Activated CD4-positive, alpha-beta memory T cell treated with anti-CD3 and anti-CD28 coated beads, Interleukin-2, amount 10 ng/mL, durations not matched to agents 7 days and 5 days (primary cell): ENCODE results near the gene MPV17L2. TPM values are rescaled to one million over a fixed set of nuclear protein-coding genes. Genes with fewer than 3 reads are reported as not detected.
"Not testable (repeated sequence)": the region's sequence is repeated elsewhere in the genome, so short reads cannot be mapped to it uniquely, and the experiment has no call there.

ENCODE experiments used
- CTCF ChIA-PET: fragments of 350-600 bp; sonication (Branson Sonifier 250); formaldehyde crosslinking; loops from one replicate; lab custom pipeline; 2021; ENCODE audit warnings: antibody characterized with exemption, inconsistent platforms; lab: Charles Lee
- POLR2A ChIA-PET: fragments of 350-600 bp; sonication (Branson Sonifier 250); formaldehyde crosslinking; loops from one replicate; lab custom pipeline; 2021; ENCODE audit warnings: antibody characterized with exemption; lab: Charles Lee
- DNase-seq: peaks from one replicate; pipeline ENCODE4 v3.0.0-alpha.2; 2020
- H3K27ac Mint-ChIP-seq: one replicate; pipeline ENCODE4 v1.8.0; 2021; ENCODE audit warnings: mild to moderate bottlenecking, mixed read lengths
- H3K27me3 Mint-ChIP-seq: one replicate; pipeline ENCODE4 v1.8.0; 2021; ENCODE audit warnings: mixed read lengths
- H3K36me3 Mint-ChIP-seq: one replicate; pipeline ENCODE4 v1.8.0; 2021; ENCODE audit warnings: low read depth, mixed read lengths
- H3K4me1 Mint-ChIP-seq: one replicate; pipeline ENCODE4 v1.8.0; 2021; ENCODE audit warnings: mixed read lengths
- H3K4me3 Mint-ChIP-seq: one replicate; pipeline ENCODE4 v1.8.0; 2021; ENCODE audit warnings: mild to moderate bottlenecking, mixed read lengths
- H3K9me3 Mint-ChIP-seq: one replicate; pipeline ENCODE4 v1.8.0; 2021; ENCODE audit warnings: mixed read lengths
- total RNA-seq, 2 experiments: library from RNA; stranded (reverse); gene quantifications; one replicate each; pipeline ENCODE4 v1.2.3, GENCODE V29; 2021

MPV17L2 gene
- total RNA-seq, 2 experiments from 2014 or later = 6.2 to 6.3 TPM

- H3K36me3 Mint-ChIP-seq, H3K4me1 Mint-ChIP-seq, H3K9me3 Mint-ChIP-seq, H3K4me3 Mint-ChIP-seq, DNase-seq, H3K27ac Mint-ChIP-seq, POLR2A ChIA-PET: not testable (repeated sequence)
- H3K27me3 Mint-ChIP-seq = peaks cover 12% of the 10 kb centered on the region
- CTCF ChIA-PET = interaction anchor here (1.6 to 1.8 kb wide), 2 partner anchors 42 to 70 kb away, joined by 4 to 12 read pairs; no protein-coding TSS in a partner anchor
Observed at GRCh38 chr19:18209912-18210311, 16.9 kb downstream of the MPV17L2 start.

GRCh38 chr19:18211683-18212082, 18.7 kb downstream of the MPV17L2 start:
- CTCF ChIA-PET = no interaction called here
- H3K27ac Mint-ChIP-seq = no peak overlapping the region
- H3K36me3 Mint-ChIP-seq = no peaks in the 10 kb centered on the region
- POLR2A ChIA-PET = no interaction called here
- peaks cover 5% of the 10 kb centered on the region for H3K4me1 Mint-ChIP-seq
- peaks cover 12% of the 10 kb centered on the region for H3K27me3 Mint-ChIP-seq
- no peak overlapping the region for H3K4me3 Mint-ChIP-seq
- DNase-seq = no peak
- no peaks in the 10 kb centered on the region for H3K9me3 Mint-ChIP-seq

- CTCF ChIA-PET = interaction anchor here (1.0 to 2.3 kb wide), 2 partner anchors 14 to 37 kb away, joined by 3 to 5 read pairs; no protein-coding TSS in a partner anchor
- H3K4me1 Mint-ChIP-seq = peaks cover 7% of the 10 kb centered on the region
- H3K4me3 Mint-ChIP-seq = no peak overlapping the region
- no peak overlapping the region for H3K27ac Mint-ChIP-seq
- no peak for DNase-seq
- H3K27me3 Mint-ChIP-seq = peaks cover 13% of the 10 kb centered on the region
- no peaks in the 10 kb centered on the region for H3K9me3 Mint-ChIP-seq
- POLR2A ChIA-PET = no interaction called here
- H3K36me3 Mint-ChIP-seq = no peaks in the 10 kb centered on the region
Observed at GRCh38 chr19:18214779-18215433, 21.9 kb downstream of the MPV17L2 start.

- Mint-ChIP-seq H3K4me1 (peaks cover 10% of the 10 kb centered on the region), H3K27me3 (peaks cover 18% of the 10 kb centered on the region), H3K4me3 (no peak overlapping the region), H3K36me3 (no peaks in the 10 kb centered on the region), H3K27ac (no peak overlapping the region), H3K9me3 (no peaks in the 10 kb centered on the region)
- CTCF ChIA-PET = no interaction called here
- POLR2A ChIA-PET = interaction anchor here (1.5 kb wide), 1 partner anchor 11 kb away, joined by 3 read pairs; no protein-coding TSS in a partner anchor
- no peak for DNase-seq
Observed at GRCh38 chr19:18216789-18217188, 23.8 kb downstream of the MPV17L2 start.

- ChIA-PET POLR2A (no interaction called here), CTCF (interaction anchor here (1.7 kb wide), 1 partner anchor 62 kb away, joined by 4 read pairs; no protein-coding TSS in a partner anchor)
- peaks cover 18% of the 10 kb centered on the region for H3K27me3 Mint-ChIP-seq
- H3K9me3 Mint-ChIP-seq = no peaks in the 10 kb centered on the region
- H3K36me3 Mint-ChIP-seq = no peaks in the 10 kb centered on the region
- H3K4me1 Mint-ChIP-seq = peaks cover 10% of the 10 kb centered on the region
- H3K27ac Mint-ChIP-seq = no peak overlapping the region
- DNase-seq = no peak
- H3K4me3 Mint-ChIP-seq = no peak overlapping the region
Observed at GRCh38 chr19:18218159-18218558, 25.1 kb downstream of the MPV17L2 start.

GRCh38 chr19:18218600-18218999, 25.6 kb downstream of the MPV17L2 start:
- H3K4me3 Mint-ChIP-seq = no peak overlapping the region
- ChIA-PET POLR2A (no interaction called here), CTCF (interaction anchor here (1.7 kb wide), 2 partner anchors 10 to 61 kb away, joined by 4 to 5 read pairs; no protein-coding TSS in a partner anchor)
- peaks cover 18% of the 10 kb centered on the region for H3K27me3 Mint-ChIP-seq
- H3K27ac Mint-ChIP-seq = no peak overlapping the region
- DNase-seq = no peak
- H3K4me1 Mint-ChIP-seq = peaks cover 10% of the 10 kb centered on the region
- H3K36me3 Mint-ChIP-seq = no peaks in the 10 kb centered on the region
- H3K9me3 Mint-ChIP-seq = no peaks in the 10 kb centered on the region

GRCh38 chr19:18219911-18220631, 27.1 kb downstream of the MPV17L2 start:
- no peak for DNase-seq
- peaks cover 15% of the 10 kb centered on the region for H3K4me1 Mint-ChIP-seq
- H3K4me3 Mint-ChIP-seq = no peak overlapping the region
- no peaks in the 10 kb centered on the region for H3K9me3 Mint-ChIP-seq
- H3K27ac Mint-ChIP-seq = peak overlapping the region; percentile 23
- ChIA-PET POLR2A (interaction anchor here (0.8 to 2.2 kb wide), 3 partner anchors 13 to 61 kb away, joined by 3 to 7 read pairs (median 7); partner anchors contain the start of genes JUND and RAB3A), CTCF (interaction anchor here (1.1 to 3.5 kb wide), 3 partner anchors 12 to 168 kb away, joined by 3 to 9 read pairs (median 5); no protein-coding TSS in a partner anchor)
- no peaks in the 10 kb centered on the region for H3K36me3 Mint-ChIP-seq
- H3K27me3 Mint-ChIP-seq = peaks cover 25% of the 10 kb centered on the region

GRCh38 chr19:18220632-18221275, 27.7 kb downstream of the MPV17L2 start:
- Mint-ChIP-seq H3K4me1 (peaks cover 15% of the 10 kb centered on the region), H3K27me3 (peaks cover 31% of the 10 kb centered on the region), H3K36me3 (no peaks in the 10 kb centered on the region), H3K4me3 (no peak overlapping the region), H3K27ac (peak overlapping the region; percentile 23), H3K9me3 (no peaks in the 10 kb centered on the region)
- no peak for DNase-seq
- POLR2A ChIA-PET = interaction anchor here (1.7 to 2.2 kb wide), 2 partner anchors 16 to 60 kb away, joined by 7 read pairs; partner anchors contain the start of genes JUND and RAB3A
- CTCF ChIA-PET = interaction anchor here (1.1 to 3.5 kb wide), 3 partner anchors 31 to 167 kb away, joined by 3 to 9 read pairs (median 6); no protein-coding TSS in a partner anchor

- peaks cover 42% of the 10 kb centered on the region for H3K27me3 Mint-ChIP-seq
- CTCF ChIA-PET = interaction anchor here (1.1 to 3.5 kb wide), 3 partner anchors 24 to 57 kb away, joined by 3 to 9 read pairs (median 6); no protein-coding TSS in a partner anchor
Observed at GRCh38 chr19:18221815-18222725, 29.1 kb downstream of the MPV17L2 start.

GRCh38 chr19:18223860-18224524, 31.0 kb downstream of the MPV17L2 start:
- peak overlapping the region; percentile 47 for H3K27ac Mint-ChIP-seq
- no peaks in the 10 kb centered on the region for H3K36me3 Mint-ChIP-seq
- ChIA-PET POLR2A (interaction anchor here (0.9 to 1.4 kb wide), 6 partner anchors 19 to 194 kb away, joined by 3 read pairs; partner anchors contain the start of genes JUND, MPV17L2 and RAB3A), CTCF (interaction anchor here (0.6 to 2.9 kb wide), 18 partner anchors 9 to 482 kb away, joined by 3 to 17 read pairs (median 6); partner anchors contain the start of genes LSM4, PIK3R2 and RAB3A)
- H3K4me3 Mint-ChIP-seq = peak overlapping the region; percentile 75
- peaks cover 18% of the 10 kb centered on the region for H3K4me1 Mint-ChIP-seq
- H3K9me3 Mint-ChIP-seq = no peaks in the 10 kb centered on the region
- H3K27me3 Mint-ChIP-seq = peaks cover 47% of the 10 kb centered on the region
- peak; percentile 46 for DNase-seq

More at GRCh38 chr19:18221815-18222725, 29.1 kb downstream of the MPV17L2 start:
- no peaks in the 10 kb centered on the region for H3K36me3 Mint-ChIP-seq
- H3K4me3 Mint-ChIP-seq = no peak overlapping the region
- no peak overlapping the region for H3K27ac Mint-ChIP-seq
- H3K9me3 Mint-ChIP-seq = no peaks in the 10 kb centered on the region
- DNase-seq = no peak
- POLR2A ChIA-PET = no interaction called here
- H3K4me1 Mint-ChIP-seq = peaks cover 18% of the 10 kb centered on the region
